GM12878 (cell line): ENCODE results near the gene CDKN2B-AS1. TPM values are rescaled to one million over a fixed set of nuclear protein-coding genes. Genes with fewer than 3 reads are reported as not detected.

Source experiments
- ATAC-seq: fragments of 200-7000 bp; cut with Tn5 transposase; 3 replicates; pipeline ENCODE4 v1.9.1; 2020; ENCODE audit warnings: mild to moderate bottlenecking, moderate library complexity
- BruUV-seq: library from RNA; stranded (reverse); fragments of 400-500 nt; replicated peaks from 2 replicates; lab custom pipeline; 2021; lab: Mats Ljungman, UMichigan
- CTCF ChIA-PET: fragments of 300-600 bp; sonication (Branson Sonifier 250); formaldehyde crosslinking; extraction: SDS; loops from one replicate; lab custom pipeline; 2021; ENCODE audit warnings: inconsistent platforms; lab: Yijun Ruan, JAX
- POLR2A ChIA-PET: fragments of 350-600 bp; formaldehyde crosslinking; extraction: SDS; loops from one replicate; lab custom pipeline; 2021; ENCODE audit warnings: inconsistent platforms; lab: Charles Lee
- RAD21 ChIA-PET: fragments of 300-600 bp; sonication (Branson Sonifier 250); formaldehyde crosslinking; loops from one replicate; lab custom pipeline; 2023; ENCODE audit warnings: antibody characterized with exemption; ENCODE audit not compliant: unreplicated experiment; lab: Charles Lee
- SMC1A ChIA-PET: fragments of 300-600 bp; sonication (Branson Sonifier 250); formaldehyde crosslinking; loops from one replicate; lab custom pipeline; 2023; ENCODE audit not compliant: unreplicated experiment, uncharacterized antibody; lab: Charles Lee
- DNase-seq: peaks from one replicate; pipeline ENCODE4 v3.0.0-alpha.2; 2011; ENCODE audit warnings: low read depth, low spot score
- FAIRE-seq: peaks from 3 replicates; lab custom pipeline; 2011; peaks lifted over from hg19 to GRCh38; lab: Jason Lieb, UNC
- H2AFZ ChIP-seq: 2 replicates; pipeline ENCODE4 v1.6.0; 2011; ENCODE audit warnings: low read depth, low read length, control low read depth; ENCODE audit not compliant: control insufficient read depth
- H3K27ac ChIP-seq: 2 replicates; pipeline ENCODE4 v1.5.1; 2011; ENCODE audit warnings: control low read depth; ENCODE audit not compliant: control insufficient read depth, insufficient read depth
- H3K27me3 ChIP-seq, 2 experiments: replicated peaks in 1 of 2; 2 replicates each; pipeline versions ENCODE4 v1.6.0 to v1.6.1; 2011; ENCODE audit warnings: low read length in 1 of 2; ENCODE audit not compliant: control insufficient read depth in 2 of 2, insufficient read depth in 2 of 2
- H3K36me3 ChIP-seq, 2 experiments: 2 replicates each; pipeline ENCODE4 v1.5.1; 2011; ENCODE audit warnings: low read length in 1 of 2; ENCODE audit not compliant: control insufficient read depth in 2 of 2, insufficient read depth in 2 of 2
- H3K4me1 ChIP-seq: 2 replicates; pipeline ENCODE4 v1.6.1; 2011; ENCODE audit warnings: mild to moderate bottlenecking, low read length, moderate library complexity, mixed read lengths; ENCODE audit not compliant: control insufficient read depth, insufficient read depth
- H3K4me2 ChIP-seq: 2 replicates; pipeline ENCODE4 v1.6.0; 2011; ENCODE audit warnings: control low read depth; ENCODE audit not compliant: control insufficient read depth, insufficient read depth
- H3K4me3 ChIP-seq: fragments of 200-600 bp; sonication (generic); 2 replicates; pipeline ENCODE4 v1.5.1; 2016
- H3K79me2 ChIP-seq: 2 replicates; pipeline ENCODE4 v1.6.0; 2011; ENCODE audit warnings: low read length; ENCODE audit not compliant: control insufficient read depth, insufficient read depth
- H3K9ac ChIP-seq: 2 replicates; pipeline ENCODE4 v1.8.0; 2011; ENCODE audit warnings: low read length, control low read depth, mixed read lengths; ENCODE audit not compliant: control insufficient read depth, insufficient read depth
- H3K9me3 ChIP-seq: replicated peaks from 3 replicates; pipeline ENCODE4 v1.5.1; 2011; ENCODE audit warnings: mild to moderate bottlenecking, low read length; ENCODE audit not compliant: control insufficient read depth, insufficient read depth
- H4K20me1 ChIP-seq: 2 replicates; pipeline ENCODE4 v1.6.0; 2011; ENCODE audit not compliant: control insufficient read depth, insufficient read depth
- ATF7 ChIP-seq: fragments of 450-650 bp; IDR thresholded peaks from 2 replicates; pipeline ENCODE4 v1.6.1; 2016; ENCODE audit warnings: low read depth, mild to moderate bottlenecking
- CBX5 ChIP-seq: sonication (generic); IDR thresholded peaks from 2 replicates; pipeline ENCODE4 v1.6.1; 2016; ENCODE audit warnings: low read depth, moderate library complexity, mild to moderate bottlenecking, inconsistent platforms
- CEBPB ChIP-seq, 2 experiments: fragments of 150-350 bp in 1 of 2; IDR thresholded peaks; 2 replicates each; pipeline ENCODE4 v1.6.1; 2012 to 2014; ENCODE audit warnings: low read depth in 2 of 2, low read length in 2 of 2, borderline replicate concordance in 1 of 2, inconsistent platforms in 1 of 2
- CHD4 ChIP-seq: fragments of 200-600 bp; sonication (generic); IDR thresholded peaks from 2 replicates; pipeline ENCODE4 v1.6.1; 2016; ENCODE audit warnings: mild to moderate bottlenecking
- FOXK2 ChIP-seq: fragments of 450-650 bp; IDR thresholded peaks from 2 replicates; pipeline ENCODE4 v1.6.1; 2017; ENCODE audit warnings: mild to moderate bottlenecking, moderate library complexity
- IKZF1 ChIP-seq: fragments of 450-650 bp; conservative IDR thresholded peaks from 2 replicates; pipeline ENCODE4 v1.6.1; 2017; ENCODE audit warnings: antibody characterized with exemption, mild to moderate bottlenecking
- IKZF2 ChIP-seq, 2 experiments: fragments of 450-650 bp; IDR thresholded peaks; 2 replicates each; pipeline ENCODE4 v1.6.1; 2017; ENCODE audit warnings: mild to moderate bottlenecking in 2 of 2, moderate library complexity in 2 of 2
- MEF2A ChIP-seq: IDR thresholded peaks from 2 replicates; pipeline ENCODE4 v1.6.1; 2011; ENCODE audit warnings: low read depth, mild to moderate bottlenecking, low read length, moderate library complexity; ENCODE audit not compliant: insufficient read depth
- MEF2B ChIP-seq: fragments of 450-650 bp; IDR thresholded peaks from 2 replicates; pipeline ENCODE4 v1.6.1; 2018; ENCODE audit warnings: mild to moderate bottlenecking, moderate library complexity; ENCODE audit not compliant: partially characterized antibody, poor library complexity, severe bottlenecking
- NFYB ChIP-seq: IDR thresholded peaks from 2 replicates; pipeline ENCODE4 v1.6.1; 2011; ENCODE audit warnings: low read depth, mild to moderate bottlenecking, low read length, improper control_type of control experiment, moderate library complexity; ENCODE audit not compliant: insufficient read depth
- POU2F2 ChIP-seq: IDR thresholded peaks from 3 replicates; pipeline ENCODE4 v1.6.1; 2011; ENCODE audit warnings: low read depth, mild to moderate bottlenecking, low read length, borderline replicate concordance
- STAT3 ChIP-seq: IDR thresholded peaks from 2 replicates; pipeline ENCODE4 v1.6.1; 2011; ENCODE audit warnings: low read depth, low read length, improper control_type of control experiment
- WGBS: methylation state at CpG from one replicate; pipeline ENCODE4 v1.1.6; 2016; ENCODE audit warnings: low lambda C conversion rate; ENCODE audit not compliant: insufficient replicate concordance, insufficient coverage; ENCODE audit errors: missing lambda C conversion rate; 5-methylcytosine and 5-hydroxymethylcytosine counted together
- in situ Hi-C: fragments of 300-500 bp; cut with MboI; formaldehyde crosslinking; loops from 9 replicates; pipeline ENCODE4 v1.14.3; 2018; ENCODE audit warnings: mixed read lengths
- intact Hi-C: fragments of 100-400 bp; cut with micrococcal nuclease; formaldehyde crosslinking; loops from one replicate; pipeline ENCODE4 v1.14.2; 2022; ENCODE audit not compliant: unreplicated experiment
- polyA plus RNA-seq, 11 experiments: library from polyadenylated mRNA; depleted of rRNA in 4 of 11; unstranded in 6 of 11; stranded (reverse) in 5 of 11; fragments of >200 nt; fragmentation: Nextera tagmentation in 4 of 11; fragmentation: Illumina TruSeq in 1 of 11; extraction: Ambion mirVana in 4 of 11; extraction: Trizol in 1 of 11; gene quantifications; 1 replicate in 1 of 11; 2 replicates in 10 of 11; pipeline versions ENCODE4 v1.2.1 to v1.2.3, GENCODE V29; 2011 to 2016; ENCODE audit warnings: inconsistent platforms in 2 of 11, missing spikeins in 2 of 11, low read depth in 1 of 11
- total RNA-seq, 4 experiments: library from RNA; depleted of rRNA in 3 of 4; stranded (reverse); fragments of >200 nt in 3 of 4; fragmentation: Illumina TruSeq in 1 of 4; extraction: Trizol in 1 of 4; gene quantifications; 2 replicates each; pipeline versions ENCODE4 v1.2.1 to v1.2.3, GENCODE V29; 2013 to 2021
- TF ChIP-seq, protein P1 (sequence below): fragments of 450-650 bp; IDR thresholded peaks from 2 replicates; pipeline ENCODE4 v1.6.1; 2018; ENCODE audit warnings: borderline replicate concordance, mild to moderate bottlenecking; ENCODE audit not compliant: partially characterized antibody

CDKN2B-AS1 gene
- total and polyA plus RNA-seq, 10 of the 15 experiments (the other 5 are each of a cell fraction or from before 2014, with no cell fraction given): 0.22 to 2.2 (median 1.0) TPM; not detected in 1

DNA sequence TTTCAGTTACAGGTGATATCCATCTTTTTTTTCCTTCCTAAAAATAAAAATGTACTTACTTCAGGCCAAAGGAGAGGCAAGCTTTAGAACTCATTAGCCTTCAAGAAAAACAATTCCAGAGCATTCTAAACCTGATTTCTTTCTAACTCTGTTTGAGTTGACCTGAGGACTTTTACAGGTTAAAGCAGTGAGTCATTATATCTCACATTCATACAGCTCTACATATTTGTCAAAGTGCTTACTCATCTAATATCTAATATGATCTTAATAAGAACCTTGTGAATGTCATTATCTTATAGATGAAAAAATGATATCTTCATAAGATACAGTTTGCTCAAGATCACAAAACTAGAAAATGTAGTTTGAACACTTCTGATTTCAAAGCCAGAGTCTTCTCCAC is 163.7 kb downstream of the CDKN2B-AS1 start:
- RAD21 ChIA-PET: no interaction called here

DNA sequence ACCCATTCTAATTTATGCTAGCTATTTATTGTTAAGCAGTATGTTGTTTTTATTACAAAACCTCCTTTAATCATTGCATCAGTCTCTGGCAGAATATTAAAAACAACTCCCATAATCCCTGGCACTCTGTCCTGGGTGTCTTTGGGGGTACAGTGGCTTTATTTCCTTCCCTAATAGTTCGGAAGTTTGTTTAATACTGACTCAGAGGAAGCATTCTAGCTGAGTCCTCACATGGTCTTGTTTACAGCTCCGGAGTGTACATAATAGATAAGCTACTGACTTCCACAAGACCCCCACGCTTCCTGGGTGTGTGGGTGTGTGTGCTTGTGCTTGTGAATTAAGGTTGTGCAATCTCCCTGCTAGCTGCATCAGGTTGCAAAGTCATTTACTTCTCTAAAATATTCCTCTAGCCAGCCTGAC is 164.3 kb downstream of the CDKN2B-AS1 start:
- no peaks in the 10 kb centered on the region for H3K36me3 ChIP-seq
- in situ Hi-C loops (no loop called here), intact Hi-C loops (no loop called here)
- no peak overlapping the region for H3K4me3 ChIP-seq
- no peaks in the 10 kb centered on the region for H3K79me2 ChIP-seq
- no TSS peak for BruUV-seq
- H3K27ac ChIP-seq: no peak overlapping the region
- no peak for FAIRE-seq
- no peaks in the 10 kb centered on the region for H4K20me1 ChIP-seq
- no peaks in the 10 kb centered on the region for H3K9me3 ChIP-seq
- TF ChIP-seq CEBPB (IDR thresholded peaks at IDR 0.05; ENCODE audit: borderline replicate concordance in 1 of 2, low read depth in 2 of 2, low read length in 2 of 2) (no peak), IKZF1 (no peak)
- TF ChIP-seq, protein P1, sequence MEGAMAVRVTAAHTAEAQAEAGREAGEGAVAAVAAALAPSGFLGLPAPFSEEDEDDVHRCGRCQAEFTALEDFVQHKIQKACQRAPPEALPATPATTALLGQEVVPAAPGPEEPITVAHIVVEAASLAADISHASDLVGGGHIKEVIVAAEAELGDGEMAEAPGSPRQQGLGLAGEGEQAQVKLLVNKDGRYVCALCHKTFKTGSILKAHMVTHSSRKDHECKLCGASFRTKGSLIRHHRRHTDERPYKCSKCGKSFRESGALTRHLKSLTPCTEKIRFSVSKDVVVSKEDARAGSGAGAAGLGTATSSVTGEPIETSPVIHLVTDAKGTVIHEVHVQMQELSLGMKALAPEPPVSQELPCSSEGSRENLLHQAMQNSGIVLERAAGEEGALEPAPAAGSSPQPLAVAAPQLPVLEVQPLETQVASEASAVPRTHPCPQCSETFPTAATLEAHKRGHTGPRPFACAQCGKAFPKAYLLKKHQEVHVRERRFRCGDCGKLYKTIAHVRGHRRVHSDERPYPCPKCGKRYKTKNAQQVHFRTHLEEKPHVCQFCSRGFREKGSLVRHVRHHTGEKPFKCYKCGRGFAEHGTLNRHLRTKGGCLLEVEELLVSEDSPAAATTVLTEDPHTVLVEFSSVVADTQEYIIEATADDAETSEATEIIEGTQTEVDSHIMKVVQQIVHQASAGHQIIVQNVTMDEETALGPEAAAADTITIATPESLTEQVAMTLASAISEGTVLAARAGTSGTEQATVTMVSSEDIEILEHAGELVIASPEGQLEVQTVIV: no peak
- H2AFZ ChIP-seq: no peak overlapping the region
- no peak overlapping the region for H3K9ac ChIP-seq
- H3K4me1 ChIP-seq: no peaks in the 10 kb centered on the region
- POLR2A ChIA-PET: no interaction called here
- no peak for DNase-seq
- RAD21 ChIA-PET: no interaction called here
- H3K27me3 ChIP-seq: no peaks in the 10 kb centered on the region
- ATAC-seq: no peak
- no peak overlapping the region for H3K4me2 ChIP-seq
- SMC1A ChIA-PET: no interaction called here
- CTCF ChIA-PET: interaction anchor here (1.3 kb wide), 1 partner anchor 47 kb away, joined by 4 read pairs; no protein-coding TSS in a partner anchor
- WGBS: 0% methylated on average over 3 of the region's 3 CpGs

More for the DNA sequence above, 163.7 kb downstream of the CDKN2B-AS1 start:
- FAIRE-seq: no peak
- intact Hi-C loops: no loop called here
- no peak overlapping the region for H3K9ac ChIP-seq
- H4K20me1 ChIP-seq: no peaks in the 10 kb centered on the region
- H3K4me2 ChIP-seq: no peak overlapping the region
- H3K27ac ChIP-seq: no peak overlapping the region
- in situ Hi-C loops: no loop called here
- H3K4me3 ChIP-seq: no peak overlapping the region
- no peak for DNase-seq
- ChIA-PET SMC1A (no interaction called here), POLR2A (no interaction called here), CTCF (interaction anchor here (1.3 kb wide), 1 partner anchor 47 kb away, joined by 4 read pairs; no protein-coding TSS in a partner anchor)
- TF ChIP-seq CBX5 (no peak), MEF2B (no peak), STAT3 (no peak), FOXK2 (no peak), IKZF1 (no peak), ATF7 (no peak), MEF2A (no peak), CHD4 (no peak), IKZF2 (IDR thresholded peaks at IDR 0.05) (no peak), NFYB (no peak), POU2F2 (no peak)
- no peaks in the 10 kb centered on the region for H3K79me2 ChIP-seq
- H3K36me3 ChIP-seq: no peaks in the 10 kb centered on the region
- no peaks in the 10 kb centered on the region for H3K4me1 ChIP-seq
- H3K27me3 ChIP-seq: no peaks in the 10 kb centered on the region
- no peaks in the 10 kb centered on the region for H3K9me3 ChIP-seq
- no peak for ATAC-seq
- no peak overlapping the region for H2AFZ ChIP-seq
- no TSS peak for BruUV-seq
